ENCODE results near the gene TTR.

The TTR gene

DNA sequence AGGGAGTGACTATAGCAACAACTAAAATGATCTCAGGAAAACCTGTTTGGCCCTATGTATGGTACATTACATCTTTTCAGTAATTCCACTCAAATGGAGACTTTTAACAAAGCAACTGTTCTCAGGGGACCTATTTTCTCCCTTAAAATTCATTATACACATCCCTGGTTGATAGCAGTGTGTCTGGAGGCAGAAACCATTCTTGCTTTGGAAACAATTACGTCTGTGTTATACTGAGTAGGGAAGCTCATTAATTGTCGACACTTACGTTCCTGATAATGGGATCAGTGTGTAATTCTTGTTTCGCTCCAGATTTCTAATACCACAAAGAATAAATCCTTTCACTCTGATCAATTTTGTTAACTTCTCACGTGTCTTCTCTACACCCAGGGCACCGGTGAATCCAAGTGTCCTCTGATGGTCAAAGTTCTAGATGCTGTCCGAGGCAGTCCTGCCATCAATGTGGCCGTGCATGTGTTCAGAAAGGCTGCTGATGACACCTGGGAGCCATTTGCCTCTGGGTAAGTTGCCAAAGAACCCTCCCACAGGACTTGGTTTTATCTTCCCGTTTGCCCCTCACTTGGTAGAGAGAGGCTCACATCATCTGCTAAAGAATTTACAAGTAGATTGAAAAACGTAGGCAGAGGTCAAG lies 955 bp downstream of the TTR start:
- Histone ChIP-seq H3K27ac (ENCODE audit: insufficient read depth, low read depth, low read length, poor library complexity, severe bottlenecking) (no peak overlapping the region), H3K36me3 (ENCODE audit: control insufficient read depth, insufficient read depth, low read length) (no peaks in the 10 kb centered on the region), H3K9me3 (ENCODE audit: control insufficient read depth, low read length) (no peaks in the 10 kb centered on the region), H3K27me3 (ENCODE audit: control insufficient read depth, insufficient read depth, low read length, poor library complexity, severe bottlenecking) (no peaks in the 10 kb centered on the region), H3K4me3 (ENCODE audit: insufficient read depth, low read depth, low read length) (no peak overlapping the region), H3K4me1 (ENCODE audit: control insufficient read depth, insufficient read depth, low read length) (no peaks in the 10 kb centered on the region)
- 93 to 94% methylated on average over 10 of the region's 10 CpGs for WGBS, 2 experiments

DNA sequence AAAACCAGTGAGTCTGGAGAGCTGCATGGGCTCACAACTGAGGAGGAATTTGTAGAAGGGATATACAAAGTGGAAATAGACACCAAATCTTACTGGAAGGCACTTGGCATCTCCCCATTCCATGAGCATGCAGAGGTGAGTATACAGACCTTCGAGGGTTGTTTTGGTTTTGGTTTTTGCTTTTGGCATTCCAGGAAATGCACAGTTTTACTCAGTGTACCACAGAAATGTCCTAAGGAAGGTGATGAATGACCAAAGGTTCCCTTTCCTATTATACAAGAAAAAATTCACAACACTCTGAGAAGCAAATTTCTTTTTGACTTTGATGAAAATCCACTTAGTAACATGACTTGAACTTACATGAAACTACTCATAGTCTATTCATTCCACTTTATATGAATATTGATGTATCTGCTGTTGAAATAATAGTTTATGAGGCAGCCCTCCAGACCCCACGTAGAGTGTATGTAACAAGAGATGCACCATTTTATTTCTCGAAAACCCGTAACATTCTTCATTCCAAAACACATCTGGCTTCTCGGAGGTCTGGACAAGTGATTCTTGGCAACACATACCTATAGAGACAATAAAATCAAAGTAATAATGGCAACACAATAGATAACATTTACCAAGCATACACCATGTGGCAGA lies 3.6 kb downstream of the TTR start:
- WGBS, 2 experiments: 90 to 96% methylated on average over 5 of the region's 5 CpGs
- Histone ChIP-seq H3K4me3 (ENCODE audit: insufficient read depth, low read depth, low read length) (no peak overlapping the region), H3K27ac (ENCODE audit: insufficient read depth, low read depth, low read length, poor library complexity, severe bottlenecking) (no peak overlapping the region)

DNA sequence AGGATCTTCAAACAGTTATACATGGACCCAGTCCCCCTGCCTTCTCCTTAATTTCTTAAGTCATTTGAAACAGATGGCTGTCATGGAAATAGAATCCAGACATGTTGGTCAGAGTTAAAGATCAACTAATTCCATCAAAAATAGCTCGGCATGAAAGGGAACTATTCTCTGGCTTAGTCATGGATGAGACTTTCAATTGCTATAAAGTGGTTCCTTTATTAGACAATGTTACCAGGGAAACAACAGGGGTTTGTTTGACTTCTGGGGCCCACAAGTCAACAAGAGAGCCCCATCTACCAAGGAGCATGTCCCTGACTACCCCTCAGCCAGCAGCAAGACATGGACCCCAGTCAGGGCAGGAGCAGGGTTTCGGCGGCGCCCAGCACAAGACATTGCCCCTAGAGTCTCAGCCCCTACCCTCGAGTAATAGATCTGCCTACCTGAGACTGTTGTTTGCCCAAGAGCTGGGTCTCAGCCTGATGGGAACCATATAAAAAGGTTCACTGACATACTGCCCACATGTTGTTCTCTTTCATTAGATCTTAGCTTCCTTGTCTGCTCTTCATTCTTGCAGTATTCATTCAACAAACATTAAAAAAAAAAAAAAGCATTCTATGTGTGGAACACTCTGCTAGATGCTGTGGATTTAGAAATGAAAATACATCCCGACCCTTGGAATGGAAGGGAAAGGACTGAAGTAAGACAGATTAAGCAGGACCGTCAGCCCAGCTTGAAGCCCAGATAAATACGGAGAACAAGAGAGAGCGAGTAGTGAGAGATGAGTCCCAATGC lies 4.6 kb downstream of the TTR start:
- Histone ChIP-seq H3K4me3 (ENCODE audit: insufficient read depth, low read depth, low read length) (no peak overlapping the region), H3K9me3 (ENCODE audit: control insufficient read depth, low read length) (no peaks in the 10 kb centered on the region), H3K27me3 (ENCODE audit: control insufficient read depth, insufficient read depth, low read length, poor library complexity, severe bottlenecking) (no peaks in the 10 kb centered on the region), H3K36me3 (ENCODE audit: control insufficient read depth, insufficient read depth, low read length) (no peaks in the 10 kb centered on the region), H3K27ac (ENCODE audit: insufficient read depth, low read depth, low read length, poor library complexity, severe bottlenecking) (no peak overlapping the region), H3K4me1 (ENCODE audit: control insufficient read depth, insufficient read depth, low read length) (no peaks in the 10 kb centered on the region)
- WGBS, 2 experiments: 93 to 94% methylated on average over 9 of the region's 9 CpGs

More for the DNA sequence above, 3.6 kb downstream of the TTR start:
- H3K4me1 ChIP-seq (ENCODE audit: control insufficient read depth, insufficient read depth, low read length): no peaks in the 10 kb centered on the region
- H3K36me3 ChIP-seq (ENCODE audit: control insufficient read depth, insufficient read depth, low read length): no peaks in the 10 kb centered on the region
- no peaks in the 10 kb centered on the region for H3K27me3 ChIP-seq (ENCODE audit: control insufficient read depth, insufficient read depth, low read length, poor library complexity, severe bottlenecking)
- no peaks in the 10 kb centered on the region for H3K9me3 ChIP-seq (ENCODE audit: control insufficient read depth, low read length)

DNA sequence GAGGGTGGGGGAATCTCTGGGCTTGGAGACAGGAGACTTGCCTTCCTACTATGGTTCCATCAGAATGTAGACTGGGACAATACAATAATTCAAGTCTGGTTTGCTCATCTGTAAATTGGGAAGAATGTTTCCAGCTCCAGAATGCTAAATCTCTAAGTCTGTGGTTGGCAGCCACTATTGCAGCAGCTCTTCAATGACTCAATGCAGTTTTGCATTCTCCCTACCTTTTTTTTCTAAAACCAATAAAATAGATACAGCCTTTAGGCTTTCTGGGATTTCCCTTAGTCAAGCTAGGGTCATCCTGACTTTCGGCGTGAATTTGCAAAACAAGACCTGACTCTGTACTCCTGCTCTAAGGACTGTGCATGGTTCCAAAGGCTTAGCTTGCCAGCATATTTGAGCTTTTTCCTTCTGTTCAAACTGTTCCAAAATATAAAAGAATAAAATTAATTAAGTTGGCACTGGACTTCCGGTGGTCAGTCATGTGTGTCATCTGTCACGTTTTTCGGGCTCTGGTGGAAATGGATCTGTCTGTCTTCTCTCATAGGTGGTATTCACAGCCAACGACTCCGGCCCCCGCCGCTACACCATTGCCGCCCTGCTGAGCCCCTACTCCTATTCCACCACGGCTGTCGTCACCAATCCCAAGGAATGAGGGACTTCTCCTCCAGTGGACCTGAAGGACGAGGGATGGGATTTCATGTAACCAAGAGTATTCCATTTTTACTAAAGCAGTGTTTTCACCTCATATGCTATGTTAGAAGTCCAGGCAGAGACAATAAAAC lies 6.5 kb downstream of the TTR start:
- H3K27ac ChIP-seq (ENCODE audit: insufficient read depth, low read depth, low read length, poor library complexity, severe bottlenecking): no peak overlapping the region
- H3K27me3 ChIP-seq (ENCODE audit: control insufficient read depth, insufficient read depth, low read length, poor library complexity, severe bottlenecking): no peaks in the 10 kb centered on the region
- H3K36me3 ChIP-seq (ENCODE audit: control insufficient read depth, insufficient read depth, low read length): no peaks in the 10 kb centered on the region
- 94 to 97% methylated on average over 12 to 13 of the region's 13 CpGs for WGBS, 2 experiments
- no peak overlapping the region for H3K4me3 ChIP-seq (ENCODE audit: insufficient read depth, low read depth, low read length)
- no peaks in the 10 kb centered on the region for H3K4me1 ChIP-seq (ENCODE audit: control insufficient read depth, insufficient read depth, low read length)
- no peaks in the 10 kb centered on the region for H3K9me3 ChIP-seq (ENCODE audit: control insufficient read depth, low read length)

DNA sequence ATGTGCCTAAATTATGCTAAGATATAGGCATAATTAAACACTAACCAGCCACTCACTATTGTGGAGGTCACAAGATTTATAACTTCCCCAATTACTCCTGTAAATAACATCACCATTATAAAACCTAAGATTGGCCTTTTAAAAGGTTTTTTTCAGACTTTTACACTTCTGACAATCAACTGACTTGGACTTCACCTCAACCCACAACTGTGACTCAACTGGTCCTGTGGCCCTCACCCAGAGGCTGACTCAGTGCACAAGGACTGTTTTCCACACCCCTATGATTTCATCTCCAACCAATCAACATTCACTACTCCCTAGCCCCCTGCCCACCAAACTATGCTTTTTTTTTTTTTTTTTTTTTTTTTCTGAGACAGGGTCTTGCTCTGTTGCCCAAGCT lies 11.6 kb downstream of the TTR start:
- Histone ChIP-seq H3K27me3 (ENCODE audit: control insufficient read depth, insufficient read depth, low read length, poor library complexity, severe bottlenecking) (no peaks in the 10 kb centered on the region), H3K9me3 (ENCODE audit: control insufficient read depth, low read length) (no peaks in the 10 kb centered on the region), H3K36me3 (ENCODE audit: control insufficient read depth, insufficient read depth, low read length) (no peaks in the 10 kb centered on the region), H3K27ac (ENCODE audit: insufficient read depth, low read depth, low read length, poor library complexity, severe bottlenecking) (no peak overlapping the region), H3K4me1 (ENCODE audit: control insufficient read depth, insufficient read depth, low read length) (no peaks in the 10 kb centered on the region), H3K4me3 (ENCODE audit: insufficient read depth, low read depth, low read length) (no peak overlapping the region)

DNA sequence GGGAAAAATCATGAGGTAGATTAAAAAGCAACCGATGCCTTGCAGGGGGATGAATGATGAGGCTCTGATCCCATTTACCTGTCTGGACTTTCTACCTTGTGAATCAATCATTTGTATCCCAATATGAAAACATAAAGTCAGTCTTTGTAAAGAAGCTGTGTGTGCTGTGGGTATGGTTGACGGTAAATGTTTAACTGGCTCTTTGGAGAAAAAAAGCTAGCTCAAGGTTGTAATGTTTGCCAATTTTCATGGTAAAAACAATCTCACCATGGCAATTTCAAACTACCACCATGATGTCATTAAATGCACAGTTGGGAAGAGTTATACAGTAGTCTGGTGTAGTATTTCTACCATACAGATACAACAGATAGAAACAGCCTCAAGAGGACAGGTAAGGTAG lies 14.6 kb downstream of the TTR start:
- 91 to 100% methylated on average over 1 to 2 of the region's 2 CpGs for WGBS, 2 experiments
- no peaks in the 10 kb centered on the region for H3K9me3 ChIP-seq (ENCODE audit: control insufficient read depth, low read length)
- no peaks in the 10 kb centered on the region for H3K27me3 ChIP-seq (ENCODE audit: control insufficient read depth, insufficient read depth, low read length, poor library complexity, severe bottlenecking)
- no peak overlapping the region for H3K4me3 ChIP-seq (ENCODE audit: insufficient read depth, low read depth, low read length)
- H3K36me3 ChIP-seq (ENCODE audit: control insufficient read depth, insufficient read depth, low read length): no peaks in the 10 kb centered on the region
- no peak overlapping the region for H3K27ac ChIP-seq (ENCODE audit: insufficient read depth, low read depth, low read length, poor library complexity, severe bottlenecking)
- peaks cover 4% of the 10 kb centered on the region for H3K4me1 ChIP-seq (ENCODE audit: control insufficient read depth, insufficient read depth, low read length)

DNA sequence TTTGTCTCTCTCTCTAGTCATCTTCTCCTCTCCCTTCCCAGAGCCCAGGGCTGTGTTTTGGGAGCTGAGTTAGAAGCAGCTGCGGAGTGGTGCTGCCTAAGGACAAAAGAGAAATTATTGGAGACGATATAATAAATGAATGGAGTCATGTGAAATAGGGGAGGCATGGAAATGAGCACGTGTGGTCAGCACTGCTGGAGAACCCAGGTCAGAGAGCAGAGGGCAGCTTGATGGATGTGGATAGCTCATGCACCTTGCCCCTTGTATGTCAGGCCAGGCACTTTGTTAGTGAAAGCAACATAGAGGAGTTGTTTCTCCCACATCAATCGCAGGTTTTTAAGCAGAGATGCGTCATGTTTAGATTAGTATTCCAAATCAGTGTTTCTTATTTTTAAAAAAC lies 15.7 kb downstream of the TTR start:
- H3K27me3 ChIP-seq (ENCODE audit: control insufficient read depth, insufficient read depth, low read length, poor library complexity, severe bottlenecking): no peaks in the 10 kb centered on the region
- no peak overlapping the region for H3K27ac ChIP-seq (ENCODE audit: insufficient read depth, low read depth, low read length, poor library complexity, severe bottlenecking)
- no peak overlapping the region for H3K4me3 ChIP-seq (ENCODE audit: insufficient read depth, low read depth, low read length)
- H3K36me3 ChIP-seq (ENCODE audit: control insufficient read depth, insufficient read depth, low read length): no peaks in the 10 kb centered on the region
- H3K9me3 ChIP-seq (ENCODE audit: control insufficient read depth, low read length): no peaks in the 10 kb centered on the region
- 87 to 91% methylated on average over 4 of the region's 5 CpGs for WGBS, 2 experiments
- peaks cover 4% of the 10 kb centered on the region for H3K4me1 ChIP-seq (ENCODE audit: control insufficient read depth, insufficient read depth, low read length)

DNA sequence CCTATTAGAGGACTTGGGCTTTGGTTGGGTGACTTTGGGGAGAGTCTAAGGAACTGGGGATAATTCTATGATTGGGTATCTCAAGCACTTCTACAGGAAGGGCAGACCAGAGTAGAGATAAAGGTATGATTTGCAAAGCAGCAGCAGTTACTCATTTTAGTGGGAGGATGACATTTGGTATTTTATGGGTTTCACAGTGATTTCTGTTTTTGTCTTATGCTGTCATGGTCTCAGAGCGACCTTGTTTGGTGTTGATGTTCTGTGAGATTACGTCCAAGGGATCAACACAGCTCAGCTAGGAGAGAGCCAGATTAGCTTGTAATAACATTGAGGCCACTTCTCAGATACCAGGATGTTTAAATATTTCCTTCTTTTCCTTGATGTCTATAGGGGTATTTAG lies 18.2 kb downstream of the TTR start:
- no peak overlapping the region for H3K4me3 ChIP-seq (ENCODE audit: insufficient read depth, low read depth, low read length)
- peaks cover 4% of the 10 kb centered on the region for H3K4me1 ChIP-seq (ENCODE audit: control insufficient read depth, insufficient read depth, low read length)
- no peaks in the 10 kb centered on the region for H3K9me3 ChIP-seq (ENCODE audit: control insufficient read depth, low read length)
- no peaks in the 10 kb centered on the region for H3K27me3 ChIP-seq (ENCODE audit: control insufficient read depth, insufficient read depth, low read length, poor library complexity, severe bottlenecking)
- no peaks in the 10 kb centered on the region for H3K36me3 ChIP-seq (ENCODE audit: control insufficient read depth, insufficient read depth, low read length)
- 80 to 98% methylated on average over 2 of the region's 2 CpGs for WGBS, 2 experiments
- H3K27ac ChIP-seq (ENCODE audit: insufficient read depth, low read depth, low read length, poor library complexity, severe bottlenecking): no peak overlapping the region

DNA sequence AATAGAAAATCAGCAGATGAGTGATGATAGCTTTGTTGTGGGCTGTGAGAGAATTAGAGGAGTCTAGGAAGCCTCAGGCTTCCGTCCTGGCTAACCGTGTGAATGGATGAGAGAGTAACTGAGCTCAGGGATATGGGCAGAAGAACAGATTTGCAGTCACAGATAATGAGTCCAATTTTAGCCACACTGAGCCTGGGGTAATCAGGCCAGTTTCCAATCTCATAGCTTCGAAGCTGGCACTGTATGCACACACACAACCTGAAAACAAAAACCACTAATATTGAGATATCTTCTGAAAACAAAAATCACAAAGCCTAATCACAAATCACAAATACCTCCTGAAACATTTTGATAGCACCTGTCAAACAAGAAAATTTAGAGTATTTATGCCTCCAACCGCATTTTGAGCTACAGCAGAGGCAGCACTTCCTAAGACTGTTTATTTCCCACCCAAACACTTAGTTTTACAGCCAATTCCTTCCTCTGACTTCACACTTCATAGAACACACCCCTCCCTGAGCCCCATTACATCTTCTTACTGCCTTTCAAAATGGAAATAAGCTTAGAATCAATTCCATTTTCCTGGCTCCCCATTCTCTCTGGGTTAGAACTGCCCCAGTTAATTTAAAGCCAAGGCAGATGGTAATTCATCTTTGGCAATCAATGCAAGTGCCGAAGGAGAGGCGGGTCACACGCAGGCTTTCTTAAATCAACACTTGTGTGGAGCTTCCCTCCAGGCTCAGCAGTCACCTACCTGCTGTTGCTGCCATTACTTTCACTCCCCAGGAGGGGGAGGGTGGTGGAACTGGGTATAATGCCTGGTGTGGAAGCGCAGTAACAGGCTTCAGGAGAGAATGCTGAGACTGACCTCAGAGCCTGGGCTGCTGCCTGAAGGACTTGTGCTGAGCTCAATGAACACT lies 18.9 kb downstream of the TTR start:
- peaks cover 4% of the 10 kb centered on the region for H3K4me1 ChIP-seq (ENCODE audit: control insufficient read depth, insufficient read depth, low read length)
- H3K27ac ChIP-seq (ENCODE audit: insufficient read depth, low read depth, low read length, poor library complexity, severe bottlenecking): no peak overlapping the region
- H3K9me3 ChIP-seq (ENCODE audit: control insufficient read depth, low read length): no peaks in the 10 kb centered on the region
- H3K36me3 ChIP-seq (ENCODE audit: control insufficient read depth, insufficient read depth, low read length): no peaks in the 10 kb centered on the region
- WGBS, 2 experiments: 51 to 54% methylated on average over 8 of the region's 8 CpGs
- no peak overlapping the region for H3K4me3 ChIP-seq (ENCODE audit: insufficient read depth, low read depth, low read length)
- H3K27me3 ChIP-seq (ENCODE audit: control insufficient read depth, insufficient read depth, low read length, poor library complexity, severe bottlenecking): no peaks in the 10 kb centered on the region
